ENCODE results near the gene FTH1. TPM values are rescaled to one million over a fixed set of nuclear protein-coding genes. Genes with fewer than 3 reads are reported as not detected.
A peak's percentile ranks its signal among the peaks of the same experiment; 100 is the strongest.
"Not testable (repeated sequence)": the region's sequence is repeated elsewhere in the genome, so short reads cannot be mapped to it uniquely, and the experiment has no call there.

FTH1 gene
- total RNA-seq, result 100 to 1,000 TPM; 709 to 727 TPM

DNA sequence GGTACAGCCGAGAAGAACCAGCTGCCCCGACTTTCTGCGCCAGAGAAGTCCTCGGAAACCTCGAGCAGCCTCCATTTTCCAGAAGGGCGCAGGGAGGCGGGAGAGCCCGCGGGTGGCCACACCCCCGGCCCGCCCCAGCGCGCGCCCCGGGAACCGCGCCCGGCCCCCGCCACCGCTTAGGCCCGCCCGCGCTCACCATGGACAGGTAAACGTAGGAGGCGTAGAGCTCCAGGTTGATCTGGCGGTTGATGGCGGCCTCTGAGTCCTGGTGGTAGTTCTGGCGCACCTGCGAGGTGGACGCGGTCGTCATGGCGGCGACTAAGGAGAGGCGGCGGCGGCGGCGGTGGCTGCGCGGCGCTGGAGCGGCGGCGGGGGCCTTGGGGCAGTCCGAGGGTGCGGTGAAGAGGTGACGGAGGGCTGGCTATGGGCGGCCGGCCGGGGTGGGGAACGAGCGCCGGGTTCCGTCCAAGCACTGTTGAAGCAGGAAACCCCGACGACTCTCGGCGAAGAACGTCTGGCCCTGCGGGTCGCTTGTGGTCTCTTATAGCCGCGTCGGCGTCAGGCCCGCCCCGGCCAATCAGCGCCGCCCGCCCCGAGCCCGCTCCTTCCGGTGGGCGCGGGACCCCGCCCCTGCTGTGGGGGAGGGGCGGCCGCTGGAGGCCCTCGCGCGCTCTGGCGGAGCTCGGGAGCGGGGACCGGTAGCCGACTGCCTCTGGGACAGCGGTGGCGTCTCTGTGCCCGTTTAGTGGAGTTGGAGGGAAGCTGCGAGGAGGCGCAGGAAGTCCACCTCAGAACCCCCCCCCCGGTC, at the start of gene FTH1:
TSS of gene FTH1 (minus strand) at position 519 of the 808 bp plus-strand sequence. CDS start at position 310, 209 bp downstream.
- peaks cover 65% of the 10 kb centered on the region for H3K4me1 Mint-ChIP-seq (ENCODE audit: low read depth)
- ATAC-seq, result peak; percentile 76
- DNase-seq, result peak; percentile 90
- CTCF ChIA-PET, result interaction anchor here (0.8 to 10.6 kb wide), 7 partner anchors 18 to 521 kb away, joined by 3 to 100 read pairs (median 11); no protein-coding TSS in a partner anchor
- peak within 1 kb of the TSS; percentile 97 for H3K27ac Mint-ChIP-seq
- POLR2A ChIA-PET, result interaction anchor here (0.6 to 2.4 kb wide), 21 partner anchors 8 to 874 kb away, joined by 3 to 24 read pairs (median 4); partner anchors contain the start of genes CPSF7, FEN1, SDHAF2 and TMEM258
- H3K4me3 Mint-ChIP-seq, result peak within 1 kb of the TSS; percentile 93
- H3K36me3 Mint-ChIP-seq (ENCODE audit: low read depth), result peaks cover 47% of the 10 kb centered on the region
- H3K27me3 Mint-ChIP-seq (ENCODE audit: low read depth), result no peaks in the 10 kb centered on the region
- H3K9me3 Mint-ChIP-seq (ENCODE audit: insufficient read depth), result no peaks in the 10 kb centered on the region

DNA sequence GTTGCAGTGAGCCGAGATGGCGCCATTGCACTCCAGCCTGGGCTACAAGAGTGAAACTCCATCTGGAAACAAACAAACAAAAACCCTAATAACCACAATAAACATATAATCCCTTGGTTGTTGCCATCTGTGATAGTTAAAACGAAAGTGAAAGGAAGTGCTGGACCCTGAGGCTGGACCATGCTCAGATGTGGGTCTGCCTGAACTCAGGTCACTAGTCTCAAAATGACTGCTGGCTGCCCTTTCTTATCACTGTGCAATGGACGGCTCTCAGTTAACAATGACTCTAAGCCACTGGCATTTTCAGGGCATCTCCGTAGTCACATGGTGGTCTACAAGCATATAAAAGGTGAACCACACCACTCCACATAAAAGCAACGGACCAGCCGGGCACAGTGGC, 48.2 kb upstream of the FTH1 start:
- no peaks in the 10 kb centered on the region for H3K9me3 Mint-ChIP-seq (ENCODE audit: insufficient read depth)
- no peak for DNase-seq
- ATAC-seq, result peak; percentile 33
- no peak overlapping the region for H3K27ac Mint-ChIP-seq
- no peak overlapping the region for H3K4me3 Mint-ChIP-seq
- ChIA-PET POLR2A (no interaction called here), CTCF (no interaction called here)
- peaks cover 8% of the 10 kb centered on the region for H3K4me1 Mint-ChIP-seq (ENCODE audit: low read depth)
- H3K27me3 Mint-ChIP-seq (ENCODE audit: low read depth), result no peaks in the 10 kb centered on the region
- no peaks in the 10 kb centered on the region for H3K36me3 Mint-ChIP-seq (ENCODE audit: low read depth)

DNA sequence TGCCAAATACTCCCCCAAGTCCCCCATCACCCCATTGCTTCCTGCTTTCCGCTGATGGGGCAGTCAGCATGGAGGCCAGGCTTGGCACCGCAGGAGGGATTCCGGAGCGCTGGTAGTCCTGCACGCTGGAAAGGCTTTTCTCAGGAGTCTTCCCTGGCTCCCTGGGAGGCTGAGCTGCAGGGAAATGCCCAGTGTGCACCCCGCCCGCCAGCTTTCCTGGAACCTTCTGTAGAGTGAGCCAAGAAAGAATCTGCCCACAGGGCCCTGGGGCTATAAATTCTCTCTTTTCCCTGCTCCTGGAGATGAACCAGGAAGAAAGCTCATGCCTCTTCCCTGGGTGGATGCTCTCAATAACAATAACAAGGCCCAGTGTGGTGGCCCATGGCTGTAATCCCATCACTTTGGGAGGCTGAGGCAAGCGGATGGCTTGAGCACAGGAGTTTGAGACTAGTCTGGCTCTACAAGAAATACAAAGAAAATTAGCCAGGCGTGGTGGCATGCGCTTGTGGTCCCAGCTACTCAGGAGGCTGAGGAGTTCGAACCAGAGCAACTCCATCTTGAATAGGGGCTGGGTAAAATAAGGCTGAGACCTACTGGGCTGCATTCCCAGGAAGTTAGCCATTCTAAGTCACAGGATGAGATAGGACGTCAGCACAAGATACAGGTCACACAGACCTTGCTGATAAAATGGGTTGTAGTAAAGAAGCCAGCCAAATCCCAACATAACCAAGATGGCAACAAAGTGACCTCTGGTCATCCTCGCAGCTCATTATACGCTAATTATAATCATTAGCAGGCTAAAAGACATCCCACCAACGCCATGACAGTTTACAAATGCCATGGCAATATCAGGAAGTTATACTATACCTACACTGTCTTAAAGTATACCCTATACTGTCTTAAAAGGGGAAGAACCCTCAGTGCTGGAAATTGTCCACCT, 46.4 kb upstream of the FTH1 start:
- H3K4me3 Mint-ChIP-seq, result no peak overlapping the region

DNA sequence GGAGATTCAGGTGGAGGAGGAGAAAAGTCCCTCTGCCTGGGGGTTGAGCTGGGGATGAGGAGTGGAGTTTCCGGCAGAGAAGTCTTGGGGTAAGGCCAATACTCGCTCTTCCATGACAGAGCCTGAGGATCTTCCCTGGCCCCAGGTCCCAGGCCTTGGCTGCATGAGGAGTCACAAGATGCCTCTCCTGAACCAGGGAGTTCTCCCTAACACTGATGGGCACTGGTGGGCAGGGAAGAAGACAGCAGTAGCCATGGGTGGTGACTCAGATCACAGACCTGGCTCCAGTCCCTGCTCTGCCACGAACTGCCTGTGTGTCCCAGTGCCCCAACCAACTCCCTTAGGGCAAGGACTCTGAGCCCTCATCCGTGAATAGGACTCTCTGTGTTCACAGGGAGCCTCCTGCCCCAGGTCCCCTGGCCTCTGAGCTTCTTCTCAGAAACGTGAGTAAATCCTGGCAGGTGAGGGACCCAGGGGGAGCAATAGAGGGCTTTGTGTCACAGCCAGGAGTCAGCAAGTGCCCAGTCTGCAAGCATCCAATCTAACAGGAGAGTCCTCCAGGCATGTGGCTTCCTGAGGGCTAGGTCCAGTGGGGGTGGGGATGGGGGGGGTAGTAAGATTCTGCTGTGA, 45.5 kb upstream of the FTH1 start:
- Mint-ChIP-seq H3K27me3 (ENCODE audit: low read depth) (no peaks in the 10 kb centered on the region), H3K27ac (no peak overlapping the region), H3K4me3 (no peak overlapping the region), H3K4me1 (ENCODE audit: low read depth) (peaks cover 6% of the 10 kb centered on the region), H3K36me3 (ENCODE audit: low read depth) (no peaks in the 10 kb centered on the region), H3K9me3 (ENCODE audit: insufficient read depth) (no peaks in the 10 kb centered on the region)
- ChIA-PET POLR2A (no interaction called here), CTCF (interaction anchor here (1.1 to 1.4 kb wide), 2 partner anchors 12 to 69 kb away, joined by 5 read pairs; no protein-coding TSS in a partner anchor)
- no peak for ATAC-seq
- no peak for DNase-seq

More for the DNA sequence above, 46.4 kb upstream of the FTH1 start:
- Mint-ChIP-seq H3K27ac (no peak overlapping the region), H3K9me3 (ENCODE audit: insufficient read depth) (no peaks in the 10 kb centered on the region), H3K4me1 (ENCODE audit: low read depth) (peaks cover 6% of the 10 kb centered on the region), H3K36me3 (ENCODE audit: low read depth) (no peaks in the 10 kb centered on the region), H3K27me3 (ENCODE audit: low read depth) (no peaks in the 10 kb centered on the region)
- ChIA-PET CTCF (no interaction called here), POLR2A (no interaction called here)
- DNase-seq, result no peak
- no peak for ATAC-seq

DNA sequence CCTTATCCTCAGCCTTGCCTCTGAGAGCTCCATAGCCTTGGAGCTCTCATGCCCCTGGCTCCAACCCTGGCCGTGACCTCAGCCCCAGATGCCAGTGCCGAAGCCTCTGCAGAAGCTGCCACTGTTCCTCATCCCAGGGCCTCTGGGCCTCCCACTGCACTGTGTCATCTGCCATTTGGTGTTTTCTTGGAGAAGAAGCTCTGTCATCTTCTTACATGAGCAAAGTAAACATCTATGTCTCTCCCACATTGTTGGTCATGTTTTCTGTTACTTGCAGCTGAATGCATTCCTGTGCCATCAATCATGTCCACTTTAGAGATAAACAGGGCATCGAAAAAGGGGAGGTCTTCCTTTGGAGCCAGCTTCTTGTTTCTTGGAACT, 45.0 kb upstream of the FTH1 start:
- no peak overlapping the region for H3K4me3 Mint-ChIP-seq
- no peaks in the 10 kb centered on the region for H3K36me3 Mint-ChIP-seq (ENCODE audit: low read depth)
- peaks cover 6% of the 10 kb centered on the region for H3K4me1 Mint-ChIP-seq (ENCODE audit: low read depth)
- H3K27me3 Mint-ChIP-seq (ENCODE audit: low read depth), result no peaks in the 10 kb centered on the region
- POLR2A ChIA-PET, result no interaction called here
- H3K9me3 Mint-ChIP-seq (ENCODE audit: insufficient read depth), result no peaks in the 10 kb centered on the region
- CTCF ChIA-PET, result interaction anchor here (1.1 to 1.4 kb wide), 2 partner anchors 12 to 70 kb away, joined by 5 read pairs; no protein-coding TSS in a partner anchor
- no peak overlapping the region for H3K27ac Mint-ChIP-seq
- DNase-seq (no peak), ATAC-seq (no peak)

DNA sequence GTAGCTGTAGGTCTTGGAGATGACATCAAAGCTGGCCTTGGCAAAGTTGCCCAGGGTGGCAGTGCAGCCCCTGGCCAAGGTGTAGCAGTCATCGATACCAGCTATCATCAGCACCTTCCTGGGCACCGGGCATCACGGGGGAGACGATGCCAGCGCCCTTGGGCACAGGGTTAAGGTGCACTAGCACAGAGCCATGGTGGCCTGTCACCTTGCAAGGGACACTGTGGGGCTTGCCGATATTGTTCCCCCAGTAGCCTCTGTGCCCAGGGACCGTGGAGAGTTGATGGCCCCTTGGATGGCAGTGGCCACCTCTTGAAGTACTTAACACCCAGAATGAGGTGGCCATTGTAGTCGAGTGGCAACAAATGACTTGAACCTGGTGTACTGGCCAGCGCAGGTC, 44.4 kb upstream of the FTH1 start:
- no peak for ATAC-seq
- ChIA-PET CTCF (interaction anchor here (1.4 kb wide), 1 partner anchor 70 kb away, joined by 5 read pairs; no protein-coding TSS in a partner anchor), POLR2A (no interaction called here)
- Mint-ChIP-seq H3K4me1 (ENCODE audit: low read depth) (peaks cover 6% of the 10 kb centered on the region), H3K4me3 (no peak overlapping the region), H3K36me3 (ENCODE audit: low read depth) (no peaks in the 10 kb centered on the region), H3K27me3 (ENCODE audit: low read depth) (no peaks in the 10 kb centered on the region), H3K27ac (no peak overlapping the region), H3K9me3 (ENCODE audit: insufficient read depth) (no peaks in the 10 kb centered on the region)
- no peak for DNase-seq

DNA sequence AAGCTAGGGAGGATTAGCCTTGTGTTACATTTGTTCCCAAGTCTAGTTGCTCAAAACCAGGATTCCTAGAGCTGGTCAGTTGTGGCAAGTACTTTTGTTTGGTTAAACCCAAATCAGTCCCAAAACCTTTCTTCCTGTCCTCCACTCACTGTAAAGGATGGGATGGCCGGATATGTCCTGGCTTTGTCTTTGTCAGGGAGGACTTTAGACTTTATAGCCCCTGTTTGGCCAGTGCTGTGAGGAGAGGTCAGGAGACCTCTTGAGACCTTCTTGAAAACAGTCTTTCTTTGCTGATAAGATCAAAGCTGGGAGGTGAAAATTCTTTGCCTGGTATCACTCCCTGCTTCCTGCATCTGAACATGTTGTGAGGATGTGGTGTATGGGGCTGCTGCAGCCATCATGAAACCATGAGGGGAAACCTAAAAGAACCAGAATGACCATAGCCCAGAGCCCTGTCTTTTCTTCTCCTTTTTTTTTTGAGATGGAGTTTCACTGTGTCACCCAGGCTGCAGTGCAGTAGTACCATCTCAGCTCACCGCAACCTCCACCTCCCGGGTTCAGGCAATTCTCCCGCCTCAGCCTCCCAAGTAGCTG, 43.6 kb upstream of the FTH1 start:
- Mint-ChIP-seq H3K9me3 (ENCODE audit: insufficient read depth) (no peaks in the 10 kb centered on the region), H3K36me3 (ENCODE audit: low read depth) (no peaks in the 10 kb centered on the region), H3K27ac (no peak overlapping the region), H3K4me3 (no peak overlapping the region), H3K27me3 (ENCODE audit: low read depth) (no peaks in the 10 kb centered on the region), H3K4me1 (ENCODE audit: low read depth) (peaks cover 6% of the 10 kb centered on the region)
- POLR2A ChIA-PET, result no interaction called here
- CTCF ChIA-PET, result no interaction called here
- DNase-seq (no peak), ATAC-seq (no peak)

DNA sequence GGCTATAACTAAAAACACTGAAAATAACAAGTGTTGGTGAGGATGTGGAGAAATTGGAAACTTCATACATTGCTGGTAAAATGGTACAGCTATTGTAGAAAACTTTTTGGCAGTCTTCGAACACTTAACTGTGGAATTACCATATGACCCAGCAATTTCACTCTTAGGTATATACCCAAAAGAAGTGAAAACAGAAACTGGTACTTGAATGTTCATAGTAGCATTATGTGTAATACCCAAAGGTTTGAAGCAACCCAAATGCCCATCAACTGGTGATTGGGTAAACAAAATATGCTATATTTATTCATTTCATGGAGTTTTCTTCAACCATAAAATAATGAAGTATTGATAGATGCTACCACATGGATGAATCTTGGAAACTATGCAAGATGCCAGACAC, 40.8 kb upstream of the FTH1 start:
- POLR2A ChIA-PET, result no interaction called here
- H3K27me3 Mint-ChIP-seq (ENCODE audit: low read depth), result no peaks in the 10 kb centered on the region
- H3K4me1 Mint-ChIP-seq (ENCODE audit: low read depth), result peaks cover 6% of the 10 kb centered on the region
- ATAC-seq (no peak), DNase-seq (no peak)
- no peak overlapping the region for H3K27ac Mint-ChIP-seq
- no peaks in the 10 kb centered on the region for H3K9me3 Mint-ChIP-seq (ENCODE audit: insufficient read depth)
- no peak overlapping the region for H3K4me3 Mint-ChIP-seq
- H3K36me3 Mint-ChIP-seq (ENCODE audit: low read depth), result no peaks in the 10 kb centered on the region
- CTCF ChIA-PET, result no interaction called here

DNA sequence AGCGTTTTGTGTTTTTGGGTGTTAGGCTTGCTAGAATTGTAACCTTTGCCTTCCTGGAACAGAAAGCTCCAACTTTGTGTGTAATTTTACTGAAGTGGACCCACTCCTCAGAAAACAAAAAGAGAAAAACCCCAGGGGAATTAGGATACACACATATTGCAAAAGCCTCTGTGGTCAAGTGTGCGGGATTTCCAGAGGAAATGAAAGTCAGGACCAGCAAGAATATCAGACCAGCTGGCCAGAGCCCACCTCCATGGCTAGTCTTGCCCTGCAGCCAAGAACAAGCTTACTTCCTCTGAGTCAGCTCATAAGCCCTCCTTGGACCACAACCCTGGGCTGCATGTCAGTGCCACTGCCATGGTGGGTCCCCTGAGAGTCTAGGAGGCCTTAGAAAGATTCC, 37.0 kb upstream of the FTH1 start:
- Mint-ChIP-seq H3K27me3 (ENCODE audit: low read depth) (no peaks in the 10 kb centered on the region), H3K9me3 (ENCODE audit: insufficient read depth) (peaks cover 2% of the 10 kb centered on the region), H3K27ac (no peak overlapping the region), H3K4me3 (no peak overlapping the region), H3K36me3 (ENCODE audit: low read depth) (no peaks in the 10 kb centered on the region), H3K4me1 (ENCODE audit: low read depth) (no peaks in the 10 kb centered on the region)
- ATAC-seq (no peak), DNase-seq (no peak)
- POLR2A ChIA-PET, result no interaction called here
- CTCF ChIA-PET, result interaction anchor here (1.4 kb wide), 1 partner anchor 77 kb away, joined by 3 read pairs; no protein-coding TSS in a partner anchor

DNA sequence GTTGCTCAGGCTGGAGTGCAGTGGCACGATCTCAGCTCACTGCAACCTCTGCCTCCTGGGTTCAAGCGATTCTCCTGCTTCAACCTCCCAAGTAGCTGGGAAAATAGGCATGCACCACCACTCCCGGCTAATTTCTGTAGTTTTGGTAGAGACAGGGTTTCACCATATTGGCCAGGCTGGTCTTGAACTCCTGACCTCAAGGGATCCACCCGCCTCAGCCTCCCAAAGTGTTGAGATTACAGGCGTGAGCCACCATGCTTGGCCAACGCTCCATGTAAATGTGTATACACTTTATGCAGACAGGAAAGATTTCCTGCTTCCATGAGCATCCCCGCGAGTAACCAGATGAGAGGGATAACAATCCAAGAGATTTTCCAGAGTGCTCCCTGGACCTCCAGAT, 34.8 kb upstream of the FTH1 start:
- POLR2A ChIA-PET; CTCF ChIA-PET; H3K4me1 Mint-ChIP-seq (ENCODE audit: low read depth); ATAC-seq; H3K27me3 Mint-ChIP-seq (ENCODE audit: low read depth); H3K36me3 Mint-ChIP-seq (ENCODE audit: low read depth); DNase-seq; H3K27ac Mint-ChIP-seq; H3K4me3 Mint-ChIP-seq: not testable (repeated sequence)
- H3K9me3 Mint-ChIP-seq (ENCODE audit: insufficient read depth), result peaks cover 12% of the 10 kb centered on the region

DNA sequence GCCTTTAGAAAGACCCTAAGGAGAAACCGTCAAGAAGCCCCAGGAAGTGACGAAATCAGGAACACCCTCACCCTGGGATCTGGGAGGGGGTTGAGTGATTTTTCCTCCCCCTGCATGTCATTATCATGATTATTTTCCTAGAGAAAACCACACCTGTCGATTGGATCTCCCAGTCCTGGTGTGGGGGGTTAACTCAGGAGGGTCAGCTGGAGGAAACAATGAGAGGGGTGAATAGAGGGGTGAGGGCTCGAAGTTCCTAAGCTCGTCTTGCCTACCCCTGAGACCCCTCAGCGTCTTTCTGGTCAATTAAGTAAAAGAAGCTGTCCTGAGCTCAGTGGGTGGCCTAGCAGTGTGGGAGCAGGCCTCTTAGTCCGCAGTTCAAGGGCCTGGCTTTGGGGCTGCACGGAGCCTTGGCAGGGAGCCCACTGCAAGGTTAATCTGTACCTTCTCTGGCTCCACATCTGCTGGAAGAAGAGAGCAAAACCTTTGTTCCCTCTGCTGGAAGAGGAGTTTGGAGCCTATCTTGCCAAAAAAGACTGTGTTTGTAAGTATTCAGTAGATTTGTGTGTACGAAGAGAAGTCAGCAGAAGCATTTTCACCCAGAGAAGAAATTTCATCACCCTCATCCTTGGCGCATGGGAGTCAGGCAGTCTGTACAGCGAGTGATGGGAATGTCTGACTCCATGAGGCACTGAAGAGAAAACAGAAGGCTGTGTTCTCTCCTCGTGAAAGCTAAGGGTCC, 34.2 kb upstream of the FTH1 start:
- H3K36me3 Mint-ChIP-seq (ENCODE audit: low read depth), result peaks cover 10% of the 10 kb centered on the region
- H3K9me3 Mint-ChIP-seq (ENCODE audit: insufficient read depth), result peaks cover 12% of the 10 kb centered on the region
- H3K4me3 Mint-ChIP-seq, result no peak overlapping the region
- CTCF ChIA-PET, result no interaction called here
- no peak overlapping the region for H3K27ac Mint-ChIP-seq
- no peaks in the 10 kb centered on the region for H3K27me3 Mint-ChIP-seq (ENCODE audit: low read depth)
- no peaks in the 10 kb centered on the region for H3K4me1 Mint-ChIP-seq (ENCODE audit: low read depth)
- DNase-seq (no peak), ATAC-seq (no peak)
- POLR2A ChIA-PET, result interaction anchor here (0.5 kb wide), 1 partner anchor 19 kb away, joined by 3 read pairs; no protein-coding TSS in a partner anchor

Data from activated CD8-positive, alpha-beta T cell treated with anti-CD3 and anti-CD28 coated beads, Interleukin-2, amount 10 ng/mL, durations not matched to agents 7 days and 5 days (primary cell).